OCI-LY3 (cell line): ENCODE results near the gene DDX31.
"Not testable (repeated sequence)": the region's sequence is repeated elsewhere in the genome, so short reads cannot be mapped to it uniquely, and the experiment has no call there.

Source experiments
- H2AFZ ChIP-seq: fragments of 200-600, 300-600 bp; shearing (Covaris generic); 2 replicates; pipeline ENCODE4 v1.6.0; 2014; ENCODE audit warnings: antibody characterized with exemption, low read depth, low read length
- H3K27ac ChIP-seq: fragments of 200-600, 300-600 bp; sonication (generic); 2 replicates; pipeline ENCODE4 v1.5.1; 2014; ENCODE audit warnings: mild to moderate bottlenecking, low read length, moderate library complexity, mixed read lengths
- H3K27me3 ChIP-seq: fragments of 200-600, 300-600 bp; sonication (generic); 2 replicates; pipeline ENCODE4 v1.6.1; 2014; ENCODE audit warnings: low read depth, low read length, mixed read lengths
- H3K36me3 ChIP-seq: fragments of 200-600, 300-600 bp; sonication (generic); replicated peaks from 2 replicates; pipeline ENCODE3; 2014; ENCODE audit warnings: low read depth, low read length, mixed read lengths
- H3K4me1 ChIP-seq: fragments of 300-600, 200-600 bp; sonication (generic); 2 replicates; pipeline ENCODE4 v1.6.1; 2014; ENCODE audit warnings: low read length, mixed read lengths
- H3K4me2 ChIP-seq: fragments of 200-600, 300-600 bp; sonication (generic); 2 replicates; pipeline ENCODE4 v1.6.1; 2014; ENCODE audit warnings: low read length, mixed read lengths
- H3K4me3 ChIP-seq: fragments of 300-600, 200-600 bp; sonication (generic); 2 replicates; pipeline ENCODE4 v1.5.1; 2014; ENCODE audit warnings: antibody characterized with exemption, mild to moderate bottlenecking, low read length, moderate library complexity
- H3K79me2 ChIP-seq: fragments of 300-600, 200-600 bp; shearing (Covaris generic); 2 replicates; pipeline ENCODE4 v1.6.1; 2014; ENCODE audit warnings: mild to moderate bottlenecking, low read length, mixed read lengths
- H3K9ac ChIP-seq: fragments of 300-600, 200-600 bp; shearing (Covaris generic); 2 replicates; pipeline ENCODE4 v1.6.0; 2014; ENCODE audit warnings: mild to moderate bottlenecking, low read length, moderate library complexity
- H3K9me3 ChIP-seq: fragments of 200-600, 300-600 bp; shearing (Covaris generic); 2 replicates; pipeline ENCODE4 v1.6.1; 2014; ENCODE audit warnings: low read length, mixed read lengths; ENCODE audit not compliant: insufficient read depth
- H4K20me1 ChIP-seq: fragments of 200-600, 300-600 bp; sonication (generic); 2 replicates; pipeline ENCODE4 v1.6.1; 2016; ENCODE audit warnings: low read length, mixed read lengths; ENCODE audit not compliant: insufficient read depth
- EZH2phosphoT487 ChIP-seq: fragments of 200-600 bp; shearing (Covaris generic); IDR thresholded peaks from 2 replicates; pipeline ENCODE4 v1.6.1; 2018; ENCODE audit warnings: antibody characterized with exemption, mixed run types, low read depth
- TF ChIP-seq, protein P1 (sequence below): fragments of 200-600, 300-600 bp; sonication (generic); IDR thresholded peaks from 2 replicates; pipeline ENCODE4 v1.5.1; 2014; ENCODE audit warnings: antibody characterized with exemption, low read length, low read depth

Gene DDX31

DNA sequence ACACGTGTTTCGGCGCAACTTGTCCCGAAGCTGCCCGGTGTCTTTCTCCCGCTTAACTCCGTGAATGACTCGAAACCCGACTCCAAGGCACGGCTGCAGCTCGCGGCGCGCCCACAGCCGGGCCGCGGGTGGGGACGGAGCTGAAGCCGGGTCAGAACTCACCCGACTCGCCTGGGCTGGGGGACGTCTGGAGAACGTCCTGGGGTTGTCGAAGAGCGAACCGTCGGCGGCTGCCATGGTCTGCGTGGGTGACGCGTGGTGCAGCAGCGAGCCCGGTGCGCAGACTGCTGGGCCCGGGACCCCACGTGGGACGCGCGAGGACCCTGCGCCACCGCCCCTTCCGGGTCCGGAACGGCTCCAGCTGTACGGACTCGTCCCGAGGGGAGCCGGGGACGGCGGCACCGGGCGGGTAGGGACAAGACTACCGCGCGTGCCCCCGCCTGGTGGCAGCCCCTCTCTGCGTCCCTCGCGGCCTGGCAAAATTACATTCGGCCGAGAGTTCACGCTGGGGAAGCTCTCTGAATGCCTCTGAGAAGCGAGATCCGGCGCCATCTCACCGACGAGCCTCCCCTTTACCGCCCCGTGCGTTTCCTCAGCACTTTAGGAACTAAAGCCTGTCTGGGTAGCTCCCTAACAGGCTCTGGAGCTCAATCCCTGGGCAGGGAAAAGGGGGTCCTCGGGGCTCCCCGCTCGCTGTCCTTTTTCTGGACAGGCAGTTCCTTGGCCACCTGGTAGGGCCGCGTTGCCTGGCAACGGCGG, at the start of gene DDX31:
Gene DDX31 (minus strand): TSS at position 286 of the 759 bp plus-strand sequence. CDS start 49 bp downstream, at position 237.
- peaks cover 16% of the 10 kb centered on the region for H3K36me3 ChIP-seq
- H3K4me3 ChIP-seq = peak within 1 kb of the TSS; percentile 92
- H3K4me1 ChIP-seq = peaks cover 17% of the 10 kb centered on the region
- H4K20me1 ChIP-seq = peaks cover 31% of the 10 kb centered on the region
- peak within 1 kb of the TSS; percentile 93 for H3K9ac ChIP-seq
- peak within 1 kb of the TSS; percentile 83 for H3K27ac ChIP-seq
- TF ChIP-seq, protein P1, sequence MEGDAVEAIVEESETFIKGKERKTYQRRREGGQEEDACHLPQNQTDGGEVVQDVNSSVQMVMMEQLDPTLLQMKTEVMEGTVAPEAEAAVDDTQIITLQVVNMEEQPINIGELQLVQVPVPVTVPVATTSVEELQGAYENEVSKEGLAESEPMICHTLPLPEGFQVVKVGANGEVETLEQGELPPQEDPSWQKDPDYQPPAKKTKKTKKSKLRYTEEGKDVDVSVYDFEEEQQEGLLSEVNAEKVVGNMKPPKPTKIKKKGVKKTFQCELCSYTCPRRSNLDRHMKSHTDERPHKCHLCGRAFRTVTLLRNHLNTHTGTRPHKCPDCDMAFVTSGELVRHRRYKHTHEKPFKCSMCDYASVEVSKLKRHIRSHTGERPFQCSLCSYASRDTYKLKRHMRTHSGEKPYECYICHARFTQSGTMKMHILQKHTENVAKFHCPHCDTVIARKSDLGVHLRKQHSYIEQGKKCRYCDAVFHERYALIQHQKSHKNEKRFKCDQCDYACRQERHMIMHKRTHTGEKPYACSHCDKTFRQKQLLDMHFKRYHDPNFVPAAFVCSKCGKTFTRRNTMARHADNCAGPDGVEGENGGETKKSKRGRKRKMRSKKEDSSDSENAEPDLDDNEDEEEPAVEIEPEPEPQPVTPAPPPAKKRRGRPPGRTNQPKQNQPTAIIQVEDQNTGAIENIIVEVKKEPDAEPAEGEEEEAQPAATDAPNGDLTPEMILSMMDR = no peak
- TF ChIP-seq EZH2phosphoT487 = no peak
- H3K79me2 ChIP-seq = peaks cover 100% of the 10 kb centered on the region
- no peaks in the 10 kb centered on the region for H3K9me3 ChIP-seq
- H2AFZ ChIP-seq = peak within 1 kb of the TSS; percentile 94
- no peaks in the 10 kb centered on the region for H3K27me3 ChIP-seq
- peak within 1 kb of the TSS; percentile 86 for H3K4me2 ChIP-seq

DNA sequence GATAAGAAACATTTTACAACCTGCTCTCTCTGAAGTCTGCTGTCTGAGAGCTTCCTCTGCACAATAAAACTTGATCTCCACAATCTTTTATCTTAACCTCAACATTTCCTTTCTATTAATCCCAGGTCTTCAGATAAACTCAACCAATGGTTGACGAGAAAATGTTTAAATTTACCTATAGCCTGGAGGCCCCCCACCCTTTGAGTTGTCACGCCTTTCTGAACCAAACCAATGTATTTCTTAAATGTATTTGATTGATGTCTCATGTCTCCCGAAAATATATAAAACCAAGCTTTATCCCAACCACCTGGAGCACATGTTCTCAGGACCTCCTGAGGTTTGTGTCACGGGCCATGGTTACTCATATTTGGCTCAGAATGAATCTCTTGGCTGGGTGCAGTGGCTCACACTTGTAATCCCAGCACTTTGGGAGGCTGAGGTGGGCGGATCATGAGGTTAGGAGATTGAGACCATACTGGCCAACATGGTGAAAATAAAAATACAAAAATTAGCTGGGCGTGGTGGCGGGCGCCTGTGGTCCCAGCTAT, 48.7 kb upstream of the DDX31 start:
- not testable (repeated sequence) for H3K4me2 ChIP-seq, H3K27me3 ChIP-seq, H3K9me3 ChIP-seq, H3K79me2 ChIP-seq, H3K4me1 ChIP-seq, H3K27ac ChIP-seq, H3K36me3 ChIP-seq, H4K20me1 ChIP-seq, H3K9ac ChIP-seq, H2AFZ ChIP-seq, H3K4me3 ChIP-seq

DNA sequence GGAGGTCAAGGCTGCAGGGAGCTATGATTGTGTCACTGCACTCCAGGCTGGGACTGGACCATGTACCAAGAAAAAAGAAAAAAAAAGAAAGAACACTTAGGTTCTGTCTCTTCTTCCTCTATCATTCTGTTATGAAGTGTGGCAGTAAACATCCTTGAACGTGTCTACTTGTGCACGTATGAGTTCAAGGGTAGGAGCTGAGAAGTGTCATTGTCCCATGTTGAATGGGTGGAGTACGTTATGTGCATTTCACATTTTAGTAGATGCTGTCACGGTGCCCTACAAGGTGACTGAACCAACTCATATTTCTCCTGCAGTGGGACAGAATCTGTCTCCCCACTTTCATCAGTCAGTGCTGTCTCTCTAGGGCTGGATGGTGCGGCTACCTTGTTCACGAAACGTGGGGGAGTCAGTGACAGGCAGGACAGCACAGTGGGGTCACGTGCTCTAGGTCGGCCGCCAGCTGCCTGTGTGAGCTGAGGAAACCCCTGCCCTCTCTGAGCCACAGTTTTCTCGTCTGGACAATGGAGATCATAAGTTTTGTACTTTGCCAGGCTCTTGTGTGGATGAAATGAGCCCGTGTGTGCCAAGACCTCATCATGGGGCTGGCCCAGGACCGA, 47.7 kb upstream of the DDX31 start:
- Histone ChIP-seq H3K9me3 (no peaks in the 10 kb centered on the region), H3K4me2 (no peak overlapping the region), H3K4me1 (no peaks in the 10 kb centered on the region), H4K20me1 (no peaks in the 10 kb centered on the region), H3K27me3 (no peaks in the 10 kb centered on the region), H3K79me2 (no peaks in the 10 kb centered on the region), H3K9ac (no peak overlapping the region), H3K36me3 (no peaks in the 10 kb centered on the region), H2AFZ (no peak overlapping the region), H3K4me3 (no peak overlapping the region), H3K27ac (no peak overlapping the region)
- TF ChIP-seq EZH2phosphoT487 = no peak
- TF ChIP-seq, protein P1 = no peak

DNA sequence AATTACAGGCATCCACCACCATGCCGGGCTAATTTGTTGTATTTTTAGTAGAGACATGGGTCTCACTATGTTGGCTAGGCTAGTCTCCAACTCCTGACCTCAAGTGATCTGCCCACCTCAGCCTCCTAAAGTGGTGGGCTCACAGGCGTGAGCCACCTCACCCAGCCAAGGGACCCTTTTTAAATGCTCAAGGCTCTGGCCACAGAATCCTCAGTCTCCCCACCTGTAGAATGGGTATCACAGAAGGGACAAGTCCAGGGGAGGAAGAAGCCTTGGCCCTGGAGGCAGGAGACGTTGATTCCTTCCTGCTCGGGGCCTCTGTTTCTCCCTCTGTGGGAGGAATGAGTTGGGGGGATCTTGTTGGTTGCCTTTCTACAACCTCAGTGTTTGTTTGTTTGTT, 46.2 kb upstream of the DDX31 start:
- Histone ChIP-seq H3K4me3 (no peak overlapping the region), H3K9me3 (no peaks in the 10 kb centered on the region), H3K9ac (no peak overlapping the region), H3K27ac (no peak overlapping the region), H3K36me3 (no peaks in the 10 kb centered on the region), H2AFZ (no peak overlapping the region), H3K4me2 (no peak overlapping the region), H4K20me1 (no peaks in the 10 kb centered on the region), H3K79me2 (no peaks in the 10 kb centered on the region), H3K27me3 (no peaks in the 10 kb centered on the region), H3K4me1 (no peaks in the 10 kb centered on the region)
- TF ChIP-seq, protein P1 = no peak
- no peak for TF ChIP-seq EZH2phosphoT487
